ENCODE results near the gene DLX3.

The DLX3 gene

GRCh38 chr17:49997301-49997650 lies 2.3 kb upstream of the DLX3 start:
- no peak overlapping the region for H3K27ac ChIP-seq
- no peaks in the 10 kb centered on the region for H3K36me3 ChIP-seq
- H3K4me3 ChIP-seq (ENCODE audit: low read depth in 1 of 2, low read length in 1 of 2) = no peak overlapping the region
- peaks cover 16 to 29% of the 10 kb centered on the region in 2 experiments for H3K4me1 ChIP-seq (ENCODE audit: control insufficient read depth in 1 of 2, insufficient read depth in 1 of 2, low read depth in 1 of 2, low read length in 1 of 2)
- peaks cover 100% of the 10 kb centered on the region for H3K27me3 ChIP-seq
- TF ChIP-seq CTCF (IDR thresholded peaks at IDR 0.05) = no peak
- H3K9me3 ChIP-seq = no peaks in the 10 kb centered on the region

GRCh38 chr17:49996495-49997300 lies 1.7 kb upstream of the DLX3 start:
- Histone ChIP-seq H3K4me1 (ENCODE audit: control insufficient read depth in 1 of 2, insufficient read depth in 1 of 2, low read depth in 1 of 2, low read length in 1 of 2) (peaks cover 16 to 29% of the 10 kb centered on the region in 2 experiments), H3K4me3 (ENCODE audit: low read depth in 1 of 2, low read length in 1 of 2) (no peak overlapping the region), H3K9me3 (no peaks in the 10 kb centered on the region), H3K27ac (no peak overlapping the region), H3K36me3 (no peaks in the 10 kb centered on the region), H3K27me3 (peaks cover 100% of the 10 kb centered on the region)
- TF ChIP-seq CTCF (IDR thresholded peaks at IDR 0.05) = peak; percentile 71

GRCh38 chr17:49996121-49996494 lies 1.1 kb upstream of the DLX3 start:
- Histone ChIP-seq H3K4me3 (ENCODE audit: low read depth in 1 of 2, low read length in 1 of 2) (no peak overlapping the region), H3K4me1 (ENCODE audit: control insufficient read depth in 1 of 2, insufficient read depth in 1 of 2, low read depth in 1 of 2, low read length in 1 of 2) (peaks cover 16 to 29% of the 10 kb centered on the region in 2 experiments), H3K27ac (no peak overlapping the region), H3K9me3 (no peaks in the 10 kb centered on the region), H3K36me3 (no peaks in the 10 kb centered on the region), H3K27me3 (peaks cover 100% of the 10 kb centered on the region)
- TF ChIP-seq CTCF (IDR thresholded peaks at IDR 0.05) = no peak

- TF ChIP-seq CTCF (IDR thresholded peaks at IDR 0.05) = no peak
- Histone ChIP-seq H3K27ac (no peak overlapping the region), H3K4me1 (ENCODE audit: control insufficient read depth in 1 of 2, insufficient read depth in 1 of 2, low read depth in 1 of 2, low read length in 1 of 2) (peaks cover 16 to 29% of the 10 kb centered on the region in 2 experiments), H3K27me3 (peaks cover 100% of the 10 kb centered on the region), H3K9me3 (no peaks in the 10 kb centered on the region), H3K4me3 (ENCODE audit: low read depth in 1 of 2, low read length in 1 of 2) (no peak overlapping the region), H3K36me3 (no peaks in the 10 kb centered on the region)
These were observed 654 bp downstream of the DLX3 start for GRCh38 chr17:49994085-49995054.

- H3K36me3 ChIP-seq = no peaks in the 10 kb centered on the region
- no peak overlapping the region for H3K4me3 ChIP-seq (ENCODE audit: low read depth in 1 of 2, low read length in 1 of 2)
- H3K4me1 ChIP-seq (ENCODE audit: control insufficient read depth in 1 of 2, insufficient read depth in 1 of 2, low read depth in 1 of 2, low read length in 1 of 2) = peaks cover 16 to 29% of the 10 kb centered on the region in 2 experiments
- H3K27ac ChIP-seq = no peak overlapping the region
- peaks cover 100% of the 10 kb centered on the region for H3K27me3 ChIP-seq
- no peaks in the 10 kb centered on the region for H3K9me3 ChIP-seq
- TF ChIP-seq CTCF (IDR thresholded peaks at IDR 0.05) = no peak
These were observed 1.5 kb downstream of the DLX3 start for GRCh38 chr17:49993423-49994060.

All from neutrophil (primary cell).